Thoracic aorta (tissue), 2 donors: Measurements from ENCODE around the gene P2RX5. TPM values are rescaled to one million over a fixed set of nuclear protein-coding genes. Genes with fewer than 3 reads are reported as not detected.

ENCODE experiments used
- ATAC-seq: fragments of 150-250 bp; one replicate; pipeline ENCODE4 v1.8.0; 2017; ENCODE audit warnings: low read depth; ENCODE audit not compliant: insufficient number of reproducible peaks, low FRiP score
- DNase-seq: peaks from one replicate; pipeline ENCODE4 v3.0.0-alpha.2; 2020; ENCODE audit warnings: low spot score
- H3K27ac ChIP-seq, 2 donors: fragments of 200-600 bp; sonication (generic); 1 replicate in 1 of 2; 2 replicates in 1 of 2; pipeline ENCODE4 v1.5.1; 2016; ENCODE audit warnings: mild to moderate bottlenecking in 2 of 2, moderate library complexity in 2 of 2
- H3K27me3 ChIP-seq: fragments of 200-600 bp; sonication (generic); replicated peaks from 2 replicates; pipeline ENCODE4 v1.6.0; 2016; ENCODE audit warnings: mild to moderate bottlenecking; ENCODE audit not compliant: insufficient read depth
- H3K36me3 ChIP-seq: fragments of 200-600 bp; sonication (generic); one replicate; pipeline ENCODE4 v1.5.1; 2016
- H3K4me1 ChIP-seq, 2 donors: fragments of 200-600 bp; sonication (generic); 1 replicate in 1 of 2; 2 replicates in 1 of 2; pipeline versions ENCODE4 v1.5.1 to v1.6.0; 2016; ENCODE audit warnings: low read depth in 2 of 2, mild to moderate bottlenecking in 1 of 2; ENCODE audit not compliant: control insufficient read depth in 1 of 2
- H3K4me3 ChIP-seq: fragments of 200-600 bp; sonication (generic); 2 replicates; pipeline ENCODE4 v1.5.1; 2016; ENCODE audit warnings: mild to moderate bottlenecking
- H3K9me3 ChIP-seq: fragments of 200-600 bp; sonication (generic); 2 replicates; pipeline ENCODE4 v1.5.1; 2016
- total RNA-seq, 2 donors: library from RNA; depleted of rRNA; stranded (reverse); fragments of >200 nt; gene quantifications; one replicate each; pipeline versions ENCODE4 v1.1.0 to v1.2.3, GENCODE V29; 2016
- TF ChIP-seq, protein P1 (sequence below): fragments of 200-600 bp; sonication (generic); IDR thresholded peaks from one replicate; pipeline ENCODE4 v1.5.1; 2019; ENCODE audit warnings: antibody characterized with exemption

P2RX5 gene
- total RNA-seq, 2 donors from 2014 or later, result 2.3 TPM; not detected in 1

DNA sequence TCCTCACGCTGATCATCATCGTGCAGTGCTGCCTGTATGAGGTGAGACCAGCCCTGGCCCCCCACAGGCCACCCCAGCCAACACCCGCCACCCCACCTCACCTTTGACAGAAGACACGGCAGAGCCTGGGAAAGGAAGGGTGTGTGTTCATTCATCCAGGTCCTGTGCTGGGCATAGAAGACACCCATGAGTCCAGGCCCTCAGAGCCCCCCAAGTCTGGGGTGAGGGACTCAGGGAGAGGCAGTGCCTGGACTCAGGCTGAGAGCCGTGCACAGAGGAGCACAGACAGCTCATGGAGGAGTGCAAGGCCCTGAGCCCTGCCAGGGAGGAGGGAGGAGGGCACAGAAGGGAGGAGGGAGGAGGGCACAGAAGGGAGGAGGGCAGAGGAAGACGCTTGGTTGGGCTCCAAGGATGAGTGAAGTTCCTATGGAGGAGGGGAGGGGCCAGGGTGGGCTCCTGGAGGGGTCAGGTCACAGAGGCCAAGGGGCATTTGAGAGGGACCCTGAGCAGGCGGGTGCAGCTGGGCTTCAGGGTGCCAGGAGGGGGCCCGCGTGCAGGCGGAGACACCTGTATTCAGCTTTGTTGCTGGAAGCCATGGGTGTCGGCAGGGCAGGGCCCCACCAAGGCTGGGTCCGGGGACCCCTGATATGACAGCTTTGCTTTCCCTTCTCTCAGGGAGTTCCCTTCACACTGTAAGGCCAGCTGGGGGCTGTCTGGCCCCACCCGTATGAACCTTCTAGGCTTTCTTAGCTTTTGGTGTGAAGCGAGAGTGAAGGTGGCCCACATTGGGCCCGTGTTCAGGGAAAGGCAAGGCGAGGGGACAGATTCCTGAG is 39.0 kb downstream of the P2RX5 start:
- Histone ChIP-seq H3K4me1 (peaks cover 21 to 37% of the 10 kb centered on the region in 2 donors), H3K4me3 (no peak overlapping the region), H3K9me3 (no peaks in the 10 kb centered on the region), H3K27ac (no peak overlapping the region), H3K36me3 (peaks cover 11% of the 10 kb centered on the region), H3K27me3 (no peaks in the 10 kb centered on the region)
- DNase-seq (no peak), ATAC-seq (no peak)
- TF ChIP-seq, protein P1, sequence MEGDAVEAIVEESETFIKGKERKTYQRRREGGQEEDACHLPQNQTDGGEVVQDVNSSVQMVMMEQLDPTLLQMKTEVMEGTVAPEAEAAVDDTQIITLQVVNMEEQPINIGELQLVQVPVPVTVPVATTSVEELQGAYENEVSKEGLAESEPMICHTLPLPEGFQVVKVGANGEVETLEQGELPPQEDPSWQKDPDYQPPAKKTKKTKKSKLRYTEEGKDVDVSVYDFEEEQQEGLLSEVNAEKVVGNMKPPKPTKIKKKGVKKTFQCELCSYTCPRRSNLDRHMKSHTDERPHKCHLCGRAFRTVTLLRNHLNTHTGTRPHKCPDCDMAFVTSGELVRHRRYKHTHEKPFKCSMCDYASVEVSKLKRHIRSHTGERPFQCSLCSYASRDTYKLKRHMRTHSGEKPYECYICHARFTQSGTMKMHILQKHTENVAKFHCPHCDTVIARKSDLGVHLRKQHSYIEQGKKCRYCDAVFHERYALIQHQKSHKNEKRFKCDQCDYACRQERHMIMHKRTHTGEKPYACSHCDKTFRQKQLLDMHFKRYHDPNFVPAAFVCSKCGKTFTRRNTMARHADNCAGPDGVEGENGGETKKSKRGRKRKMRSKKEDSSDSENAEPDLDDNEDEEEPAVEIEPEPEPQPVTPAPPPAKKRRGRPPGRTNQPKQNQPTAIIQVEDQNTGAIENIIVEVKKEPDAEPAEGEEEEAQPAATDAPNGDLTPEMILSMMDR, result no peak

DNA sequence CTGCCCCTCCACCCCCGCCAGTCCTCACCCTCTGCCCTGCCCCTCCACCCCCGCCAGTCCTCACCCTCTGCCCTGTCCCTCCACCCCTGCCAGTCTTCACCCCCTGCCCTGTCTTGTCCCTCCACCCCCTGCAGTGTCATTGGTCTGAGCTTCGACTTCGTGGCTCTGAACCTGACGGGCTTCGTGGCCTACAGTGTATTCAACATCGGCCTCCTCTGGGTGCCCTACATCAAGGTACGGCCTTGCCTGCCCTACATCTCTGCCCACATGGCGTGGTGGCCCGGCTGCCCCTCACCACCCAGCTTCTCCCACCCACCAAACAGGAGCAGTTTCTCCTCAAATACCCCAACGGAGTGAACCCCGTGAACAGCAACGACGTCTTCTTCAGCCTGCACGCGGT is 39.6 kb downstream of the P2RX5 start:
- H3K4me1 ChIP-seq, result peaks cover 21 to 34% of the 10 kb centered on the region in 2 donors
- ATAC-seq, result no peak
- H3K9me3 ChIP-seq, result no peaks in the 10 kb centered on the region
- H3K36me3 ChIP-seq, result peaks cover 4% of the 10 kb centered on the region
- no peak overlapping the region for H3K27ac ChIP-seq
- no peaks in the 10 kb centered on the region for H3K27me3 ChIP-seq
- TF ChIP-seq, protein P1, result no peak
- H3K4me3 ChIP-seq, result no peak overlapping the region
- DNase-seq, result no peak

DNA sequence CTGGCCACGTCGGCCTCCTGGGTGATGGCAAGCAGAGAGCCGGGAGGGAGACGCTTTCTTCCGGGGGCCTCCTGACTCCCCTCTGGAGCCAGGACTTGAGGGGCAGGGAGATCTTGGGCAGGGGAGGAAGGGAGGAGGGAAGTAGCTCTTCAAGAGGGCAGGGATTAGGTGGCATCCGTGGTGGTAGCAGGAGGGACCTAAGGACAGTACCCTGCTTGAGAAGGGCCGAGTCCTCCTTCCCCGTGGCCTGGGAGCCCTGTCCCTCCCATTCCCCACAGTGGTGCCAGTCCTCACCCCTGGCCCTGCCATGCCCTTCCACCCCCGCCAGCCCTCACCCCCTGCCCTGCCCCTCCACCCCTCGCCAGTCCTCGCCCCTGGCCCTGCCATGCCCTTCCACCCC is 40.2 kb downstream of the P2RX5 start:
- Histone ChIP-seq H3K9me3 (no peaks in the 10 kb centered on the region), H3K27me3 (no peaks in the 10 kb centered on the region), H3K36me3 (peaks cover 4% of the 10 kb centered on the region), H3K4me1 (peaks cover 17 to 28% of the 10 kb centered on the region in 2 donors), H3K27ac (no peak overlapping the region), H3K4me3 (no peak overlapping the region)
- TF ChIP-seq, protein P1, result no peak
- DNase-seq (no peak), ATAC-seq (no peak)

DNA sequence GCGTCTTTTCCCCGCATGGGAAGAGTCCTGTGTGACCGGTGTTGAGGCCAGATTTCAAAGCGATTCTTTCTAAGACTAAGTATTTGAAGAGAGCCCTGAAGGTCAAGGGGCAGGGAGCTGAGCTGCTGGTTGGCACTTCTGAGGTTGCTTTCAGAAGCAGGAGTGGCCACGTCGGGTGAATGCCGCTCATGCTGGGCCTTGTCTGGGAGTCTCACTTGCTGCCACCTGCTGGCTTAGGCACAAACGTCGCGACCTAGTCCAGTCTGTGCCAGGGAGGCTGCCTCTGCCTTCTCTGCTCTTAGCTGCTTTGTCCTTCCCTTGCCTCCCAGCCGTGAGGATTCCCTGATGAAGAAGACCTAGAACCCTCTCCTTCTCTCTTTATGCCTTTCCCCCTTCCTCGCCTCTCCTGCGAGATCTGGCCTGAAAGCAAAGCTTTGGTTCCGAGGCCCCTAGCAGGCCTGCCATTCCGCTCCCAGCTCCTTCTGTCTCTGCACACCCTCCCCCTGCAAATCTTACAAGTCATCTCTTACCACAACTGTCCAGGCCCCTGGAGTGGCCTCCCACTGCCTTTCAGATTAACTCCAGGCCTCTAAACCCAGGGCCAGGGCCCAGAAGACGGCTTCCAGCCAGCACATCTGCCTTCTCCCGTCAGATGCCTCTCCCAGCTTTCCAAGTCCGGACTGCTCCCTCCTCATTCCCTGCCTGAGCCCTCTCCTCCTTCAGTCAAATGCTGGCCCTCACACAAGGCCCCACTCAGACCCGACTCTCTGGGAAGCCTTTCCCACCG is 48.0 kb downstream of the P2RX5 start:
- no peak overlapping the region for H3K27ac ChIP-seq
- no peak for DNase-seq

DNA sequence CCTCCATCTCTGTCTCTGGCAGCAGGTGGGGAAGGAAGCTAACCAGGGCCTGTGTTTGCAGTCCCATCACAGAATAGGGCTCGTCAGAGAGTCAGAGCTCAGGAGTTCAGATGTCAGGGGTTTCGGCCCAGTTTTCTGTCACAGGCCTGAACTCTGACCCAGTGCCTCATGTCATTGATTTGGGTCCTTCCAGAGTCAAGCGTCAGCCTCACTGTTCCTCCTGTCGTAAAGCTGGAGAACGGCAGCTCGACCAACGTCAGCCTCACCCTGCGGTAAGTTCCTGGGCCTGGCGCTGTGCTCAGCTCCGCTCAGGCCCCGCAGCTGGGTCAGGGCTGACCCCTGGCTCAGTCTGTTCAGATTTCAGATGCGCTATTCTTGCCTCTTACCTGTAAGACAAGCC is 48.7 kb downstream of the P2RX5 start:
- H3K36me3 ChIP-seq, result peaks cover 14% of the 10 kb centered on the region
- ATAC-seq, result no peak

More for the DNA sequence above, 48.0 kb downstream of the P2RX5 start:
- H3K9me3 ChIP-seq, result no peaks in the 10 kb centered on the region
- peaks cover 14% of the 10 kb centered on the region for H3K36me3 ChIP-seq
- ATAC-seq, result no peak
- H3K4me1 ChIP-seq, result no peaks in the 10 kb centered on the region
- no peaks in the 10 kb centered on the region for H3K27me3 ChIP-seq
- TF ChIP-seq, protein P1, result no peak
- H3K4me3 ChIP-seq, result no peak overlapping the region

More for the DNA sequence above, 48.7 kb downstream of the P2RX5 start:
- Histone ChIP-seq H3K27me3 (no peaks in the 10 kb centered on the region), H3K4me1 (no peaks in the 10 kb centered on the region), H3K27ac (no peak overlapping the region), H3K4me3 (no peak overlapping the region), H3K9me3 (no peaks in the 10 kb centered on the region)
- DNase-seq, result no peak
- TF ChIP-seq, protein P1, result no peak
